Activated CD4-positive, alpha-beta memory T cell treated with anti-CD3 and anti-CD28 coated beads, Interleukin-2, amount 10 ng/mL, durations not matched to agents 7 days and 5 days (primary cell): ENCODE results near the gene CASP7. TPM values are rescaled to one million over a fixed set of nuclear protein-coding genes. Genes with fewer than 3 reads are reported as not detected.

Experiments used
- CTCF ChIA-PET: fragments of 350-600 bp; sonication (Branson Sonifier 250); formaldehyde crosslinking; loops from one replicate; lab custom pipeline; 2021; ENCODE audit warnings: antibody characterized with exemption, inconsistent platforms; lab: Charles Lee
- POLR2A ChIA-PET: fragments of 350-600 bp; sonication (Branson Sonifier 250); formaldehyde crosslinking; loops from one replicate; lab custom pipeline; 2021; ENCODE audit warnings: antibody characterized with exemption; lab: Charles Lee
- DNase-seq: peaks from one replicate; pipeline ENCODE4 v3.0.0-alpha.2; 2020
- H3K27ac Mint-ChIP-seq: one replicate; pipeline ENCODE4 v1.8.0; 2021; ENCODE audit warnings: mild to moderate bottlenecking, mixed read lengths
- H3K27me3 Mint-ChIP-seq: one replicate; pipeline ENCODE4 v1.8.0; 2021; ENCODE audit warnings: mixed read lengths
- H3K36me3 Mint-ChIP-seq: one replicate; pipeline ENCODE4 v1.8.0; 2021; ENCODE audit warnings: low read depth, mixed read lengths
- H3K4me1 Mint-ChIP-seq: one replicate; pipeline ENCODE4 v1.8.0; 2021; ENCODE audit warnings: mixed read lengths
- H3K4me3 Mint-ChIP-seq: one replicate; pipeline ENCODE4 v1.8.0; 2021; ENCODE audit warnings: mild to moderate bottlenecking, mixed read lengths
- H3K9me3 Mint-ChIP-seq: one replicate; pipeline ENCODE4 v1.8.0; 2021; ENCODE audit warnings: mixed read lengths
- total RNA-seq, 2 experiments: library from RNA; stranded (reverse); gene quantifications; one replicate each; pipeline ENCODE4 v1.2.3, GENCODE V29; 2021

Gene CASP7
- total RNA-seq, 2 experiments from 2014 or later = 39.0 to 39.3 TPM

DNA sequence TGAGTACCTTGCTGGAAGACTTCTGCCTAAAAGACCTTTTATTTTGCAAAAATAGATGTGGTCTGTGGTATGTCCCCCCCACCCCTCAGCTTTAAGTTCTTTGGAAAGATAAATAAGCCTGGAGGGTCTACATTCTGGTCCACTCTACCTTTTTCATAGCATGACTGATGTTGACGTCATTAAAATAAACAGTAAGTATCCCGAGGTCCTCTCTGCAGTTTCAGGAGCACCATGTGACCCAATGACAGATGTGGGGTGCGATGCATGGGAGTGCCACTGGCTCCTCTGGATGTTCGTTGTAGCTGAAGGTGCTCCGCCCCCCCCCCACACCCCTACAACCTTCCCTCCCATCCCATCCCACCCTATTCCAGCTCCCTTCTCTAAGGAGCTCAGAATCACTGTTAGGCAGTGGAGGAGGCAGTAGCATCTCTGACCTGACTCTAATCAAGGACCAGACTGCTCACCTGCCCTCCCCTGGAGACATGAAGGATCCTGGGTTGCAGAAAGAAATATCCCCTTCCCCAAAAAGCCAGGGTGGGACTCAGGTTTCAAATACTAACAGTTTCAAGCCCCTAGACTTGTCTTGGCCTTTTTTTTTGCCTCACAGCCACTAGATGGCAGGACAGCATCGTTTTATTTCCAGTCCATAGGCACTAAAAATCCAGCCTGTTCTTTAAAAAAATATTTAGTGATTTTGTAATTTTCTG lies 25.1 kb downstream of the CASP7 start:
- Mint-ChIP-seq H3K36me3 (peaks cover 37% of the 10 kb centered on the region), H3K4me1 (peaks cover 47% of the 10 kb centered on the region), H3K27me3 (no peaks in the 10 kb centered on the region), H3K27ac (no peak overlapping the region), H3K4me3 (no peak overlapping the region), H3K9me3 (no peaks in the 10 kb centered on the region)
- CTCF ChIA-PET = interaction anchor here (0.9 to 1.6 kb wide), 7 partner anchors 12 to 398 kb away, joined by 3 to 4 read pairs (median 3); partner anchors contain the start of gene CASP7
- peak; percentile 26 for DNase-seq
- POLR2A ChIA-PET = no interaction called here

DNA sequence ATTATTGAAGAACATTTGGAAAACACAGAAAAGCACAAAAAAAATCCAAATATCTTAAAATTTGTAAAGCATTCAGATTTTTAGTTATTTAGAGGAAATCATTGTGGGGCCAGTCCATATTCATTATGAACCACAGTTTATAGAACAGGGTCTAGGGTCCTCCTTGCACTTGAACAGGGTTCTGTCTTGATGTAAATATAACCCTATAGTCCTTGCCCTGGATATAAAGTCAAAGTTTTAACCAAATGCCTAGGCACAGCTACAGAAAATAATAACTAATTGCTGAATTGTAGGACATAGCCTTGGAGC lies 25.6 kb downstream of the CASP7 start:
- no peaks in the 10 kb centered on the region for H3K9me3 Mint-ChIP-seq
- CTCF ChIA-PET = interaction anchor here (0.9 to 1.6 kb wide), 8 partner anchors 9 to 398 kb away, joined by 3 to 4 read pairs (median 3); partner anchors contain the start of gene CASP7
- DNase-seq = no peak
- peaks cover 32% of the 10 kb centered on the region for H3K36me3 Mint-ChIP-seq
- no peaks in the 10 kb centered on the region for H3K27me3 Mint-ChIP-seq
- no peak overlapping the region for H3K4me3 Mint-ChIP-seq
- peaks cover 50% of the 10 kb centered on the region for H3K4me1 Mint-ChIP-seq
- POLR2A ChIA-PET = no interaction called here
- H3K27ac Mint-ChIP-seq = no peak overlapping the region

DNA sequence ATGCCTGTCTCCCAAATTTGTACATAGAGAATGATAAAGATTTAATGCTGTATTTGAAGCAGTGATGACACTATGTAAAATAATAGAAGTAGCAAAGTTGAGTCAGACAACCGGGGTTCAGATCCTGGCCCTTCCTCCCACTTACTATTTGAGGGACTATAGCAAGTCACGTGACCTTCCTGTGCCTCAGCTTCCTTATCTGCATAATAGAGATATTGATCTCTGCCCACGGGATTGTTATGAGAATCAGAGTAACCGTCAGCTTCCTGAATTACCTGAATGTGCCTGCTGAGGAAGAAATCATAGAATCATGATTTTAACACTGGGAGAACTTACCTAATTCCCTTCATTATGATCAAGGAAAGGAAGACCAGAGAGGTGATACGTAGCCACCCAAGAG lies 26.9 kb downstream of the CASP7 start:
- peaks cover 50% of the 10 kb centered on the region for H3K4me1 Mint-ChIP-seq
- peak overlapping the region; percentile 53 for H3K27ac Mint-ChIP-seq
- CTCF ChIA-PET = interaction anchor here (1.9 kb wide), 1 partner anchor 26 kb away, joined by 5 read pairs; the partner anchor contains the start of gene CASP7
- H3K9me3 Mint-ChIP-seq = no peaks in the 10 kb centered on the region
- no peaks in the 10 kb centered on the region for H3K27me3 Mint-ChIP-seq
- POLR2A ChIA-PET = no interaction called here
- no peak for DNase-seq
- no peak overlapping the region for H3K4me3 Mint-ChIP-seq
- H3K36me3 Mint-ChIP-seq = peaks cover 31% of the 10 kb centered on the region

DNA sequence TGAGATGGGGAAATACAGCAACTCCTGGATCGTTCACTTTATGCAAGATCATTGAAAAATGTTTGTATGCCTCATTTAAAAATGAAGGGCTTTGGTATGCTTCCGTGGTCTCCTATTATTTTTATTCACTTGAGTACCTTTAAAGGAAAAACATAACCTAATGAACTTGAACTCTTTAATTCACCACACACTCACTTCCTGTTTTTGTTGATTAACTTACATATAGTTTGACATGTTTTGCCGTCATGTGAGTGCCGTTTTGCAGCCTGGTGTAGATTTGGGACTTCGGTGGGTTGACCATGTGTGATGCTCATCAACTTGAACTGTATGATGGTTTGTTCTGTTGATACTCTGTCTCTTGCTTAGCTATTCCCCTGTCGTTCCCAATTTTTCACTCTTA lies 28.9 kb downstream of the CASP7 start:
- H3K4me3 Mint-ChIP-seq = no peak overlapping the region
- H3K4me1 Mint-ChIP-seq = peaks cover 48% of the 10 kb centered on the region
- ChIA-PET CTCF (interaction anchor here (1.0 kb wide), 1 partner anchor 30 kb away, joined by 3 read pairs; no protein-coding TSS in a partner anchor), POLR2A (no interaction called here)
- peaks cover 34% of the 10 kb centered on the region for H3K36me3 Mint-ChIP-seq
- DNase-seq = no peak
- no peaks in the 10 kb centered on the region for H3K27me3 Mint-ChIP-seq
- H3K27ac Mint-ChIP-seq = no peak overlapping the region
- H3K9me3 Mint-ChIP-seq = no peaks in the 10 kb centered on the region

DNA sequence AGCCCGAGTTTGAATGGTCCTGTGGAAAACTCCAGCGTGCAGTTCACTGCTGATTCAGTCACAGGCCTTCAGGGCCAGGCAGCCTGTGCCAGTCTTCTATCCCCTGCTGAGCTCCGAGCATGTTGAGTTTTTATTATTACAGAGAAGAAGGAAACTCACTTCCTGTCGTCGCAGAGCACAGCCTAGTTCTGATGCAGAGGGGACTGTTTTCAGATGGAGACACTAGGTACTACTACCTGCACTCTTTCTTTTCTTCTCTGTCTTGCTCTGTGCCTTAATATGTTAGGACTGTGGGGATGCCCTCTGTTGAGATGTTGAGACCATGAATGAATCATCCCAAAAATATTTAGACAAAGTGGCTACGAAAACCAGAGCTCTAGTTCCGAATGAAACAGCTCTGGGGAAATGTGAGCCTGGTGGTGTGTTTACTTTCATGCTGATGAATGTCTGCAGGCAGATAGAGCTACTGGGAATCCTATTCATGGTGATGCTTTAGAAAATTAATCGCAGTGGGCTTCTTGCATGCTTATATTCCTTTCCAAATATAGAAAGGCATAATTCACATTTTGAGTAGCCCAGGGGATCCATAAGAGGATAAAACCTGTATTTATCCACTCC lies 29.6 kb downstream of the CASP7 start:
- Mint-ChIP-seq H3K9me3 (no peaks in the 10 kb centered on the region), H3K4me3 (no peak overlapping the region), H3K36me3 (peaks cover 39% of the 10 kb centered on the region), H3K4me1 (peaks cover 48% of the 10 kb centered on the region), H3K27me3 (no peaks in the 10 kb centered on the region), H3K27ac (no peak overlapping the region)
- POLR2A ChIA-PET = no interaction called here
- CTCF ChIA-PET = interaction anchor here (1.0 kb wide), 1 partner anchor 30 kb away, joined by 3 read pairs; no protein-coding TSS in a partner anchor
- no peak for DNase-seq

DNA sequence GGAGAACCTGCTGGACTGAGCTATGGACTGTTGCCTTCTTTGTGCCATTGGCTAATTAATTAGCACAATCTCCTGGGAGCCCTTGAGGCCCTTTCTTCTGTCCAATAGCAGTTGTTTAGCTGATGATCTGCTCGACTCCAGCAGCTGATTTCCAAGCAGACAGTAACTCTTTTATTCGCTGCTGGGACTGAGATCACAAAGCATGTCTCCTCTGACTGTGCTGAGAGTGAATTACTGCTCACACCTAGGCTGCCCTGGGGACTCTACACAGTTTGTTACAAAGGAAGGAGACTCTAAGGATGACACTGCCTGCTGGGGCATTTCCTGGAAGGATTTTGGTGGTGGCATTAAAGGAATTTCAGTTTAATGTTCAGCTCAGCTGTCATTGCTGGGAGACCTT lies 31.4 kb downstream of the CASP7 start:
- ChIA-PET POLR2A (no interaction called here), CTCF (no interaction called here)
- H3K4me1 Mint-ChIP-seq = peaks cover 36% of the 10 kb centered on the region

GRCh38 chr10:113712024-113712423 lies 32.3 kb downstream of the CASP7 start:
- H3K4me1 Mint-ChIP-seq = peaks cover 27% of the 10 kb centered on the region
- peaks cover 57% of the 10 kb centered on the region for H3K36me3 Mint-ChIP-seq
- DNase-seq = no peak

More for the DNA sequence above, 31.4 kb downstream of the CASP7 start:
- no peaks in the 10 kb centered on the region for H3K27me3 Mint-ChIP-seq
- no peak for DNase-seq
- H3K36me3 Mint-ChIP-seq = peaks cover 50% of the 10 kb centered on the region
- H3K4me3 Mint-ChIP-seq = no peak overlapping the region
- no peak overlapping the region for H3K27ac Mint-ChIP-seq
- H3K9me3 Mint-ChIP-seq = peaks cover 4% of the 10 kb centered on the region

DNA sequence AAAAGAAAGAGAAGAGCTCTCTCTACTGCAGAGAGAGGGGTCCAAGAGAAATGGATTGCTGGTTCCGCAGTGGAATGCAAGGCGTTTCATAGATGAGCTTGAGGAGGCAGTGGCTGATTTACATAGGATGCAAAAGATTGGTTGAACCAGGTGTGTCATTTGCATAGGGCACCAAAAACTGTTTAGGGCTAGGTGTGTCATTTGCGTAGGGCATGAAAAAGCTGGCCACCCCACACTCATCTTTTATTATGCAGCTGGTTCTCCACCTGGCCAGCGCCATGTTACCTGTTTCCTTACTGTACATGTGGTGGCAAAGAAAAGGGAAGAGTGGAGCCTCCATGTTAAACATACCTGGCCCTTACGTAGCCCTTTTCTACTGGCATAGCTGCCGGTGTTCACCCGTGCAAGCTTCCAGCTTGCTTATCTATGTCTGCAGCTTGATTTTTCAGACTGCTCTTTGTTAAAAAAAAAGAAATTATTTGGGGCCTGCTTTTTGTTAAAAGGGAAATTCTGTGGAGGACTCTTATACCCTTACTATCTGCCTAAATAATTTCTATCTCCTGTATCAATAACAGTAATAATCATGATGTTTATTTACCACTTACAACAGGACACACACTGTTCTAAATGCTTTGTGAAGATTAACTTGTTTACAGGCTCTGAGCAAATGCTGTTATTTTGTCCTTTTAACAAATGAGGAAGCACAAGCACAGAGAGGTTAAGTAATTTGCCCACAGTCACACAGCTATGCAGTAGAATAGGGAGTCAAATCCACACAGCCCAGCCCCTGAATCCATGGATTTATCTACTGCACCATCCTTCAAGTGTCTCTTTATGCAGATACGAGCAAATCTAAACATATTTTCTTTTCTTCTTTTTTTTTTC lies 33.3 kb downstream of the CASP7 start:
- H3K27ac Mint-ChIP-seq = no peak overlapping the region
- no peaks in the 10 kb centered on the region for H3K27me3 Mint-ChIP-seq
- no peak overlapping the region for H3K4me3 Mint-ChIP-seq
- peaks cover 55% of the 10 kb centered on the region for H3K36me3 Mint-ChIP-seq
- peaks cover 19% of the 10 kb centered on the region for H3K4me1 Mint-ChIP-seq
- ChIA-PET CTCF (interaction anchor here (1.8 kb wide), 1 partner anchor 32 kb away, joined by 4 read pairs; no protein-coding TSS in a partner anchor), POLR2A (no interaction called here)
- peaks cover 4% of the 10 kb centered on the region for H3K9me3 Mint-ChIP-seq
- DNase-seq = no peak

More at GRCh38 chr10:113712024-113712423, 32.3 kb downstream of the CASP7 start:
- H3K4me3 Mint-ChIP-seq = no peak overlapping the region
- POLR2A ChIA-PET = no interaction called here
- no peaks in the 10 kb centered on the region for H3K27me3 Mint-ChIP-seq
- CTCF ChIA-PET = no interaction called here
- peaks cover 4% of the 10 kb centered on the region for H3K9me3 Mint-ChIP-seq
- H3K27ac Mint-ChIP-seq = no peak overlapping the region

DNA sequence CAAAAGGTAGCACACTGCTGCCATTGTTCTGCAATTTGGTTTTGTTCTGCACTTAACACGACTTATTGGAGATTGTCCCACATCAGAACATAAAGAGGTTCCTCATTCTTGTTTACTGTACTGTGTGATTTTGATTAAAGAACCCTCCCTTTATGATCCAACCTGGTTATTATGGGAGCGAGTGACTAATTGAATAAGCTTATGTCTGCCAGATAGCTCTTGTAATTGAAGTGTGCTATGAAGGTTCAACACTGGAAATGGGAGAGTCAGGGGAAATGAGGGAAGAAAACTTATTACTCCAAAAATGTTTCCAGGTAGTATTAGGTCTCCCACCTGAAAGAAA lies 33.9 kb downstream of the CASP7 start:
- H3K36me3 Mint-ChIP-seq = peaks cover 56% of the 10 kb centered on the region
- CTCF ChIA-PET = interaction anchor here (1.0 to 1.8 kb wide), 2 partner anchors 8 to 33 kb away, joined by 3 to 4 read pairs; no protein-coding TSS in a partner anchor
- H3K27me3 Mint-ChIP-seq = no peaks in the 10 kb centered on the region
- H3K4me3 Mint-ChIP-seq = no peak overlapping the region
- no peak overlapping the region for H3K27ac Mint-ChIP-seq
- peaks cover 13% of the 10 kb centered on the region for H3K4me1 Mint-ChIP-seq
- DNase-seq = no peak
- POLR2A ChIA-PET = no interaction called here
- peaks cover 4% of the 10 kb centered on the region for H3K9me3 Mint-ChIP-seq

DNA sequence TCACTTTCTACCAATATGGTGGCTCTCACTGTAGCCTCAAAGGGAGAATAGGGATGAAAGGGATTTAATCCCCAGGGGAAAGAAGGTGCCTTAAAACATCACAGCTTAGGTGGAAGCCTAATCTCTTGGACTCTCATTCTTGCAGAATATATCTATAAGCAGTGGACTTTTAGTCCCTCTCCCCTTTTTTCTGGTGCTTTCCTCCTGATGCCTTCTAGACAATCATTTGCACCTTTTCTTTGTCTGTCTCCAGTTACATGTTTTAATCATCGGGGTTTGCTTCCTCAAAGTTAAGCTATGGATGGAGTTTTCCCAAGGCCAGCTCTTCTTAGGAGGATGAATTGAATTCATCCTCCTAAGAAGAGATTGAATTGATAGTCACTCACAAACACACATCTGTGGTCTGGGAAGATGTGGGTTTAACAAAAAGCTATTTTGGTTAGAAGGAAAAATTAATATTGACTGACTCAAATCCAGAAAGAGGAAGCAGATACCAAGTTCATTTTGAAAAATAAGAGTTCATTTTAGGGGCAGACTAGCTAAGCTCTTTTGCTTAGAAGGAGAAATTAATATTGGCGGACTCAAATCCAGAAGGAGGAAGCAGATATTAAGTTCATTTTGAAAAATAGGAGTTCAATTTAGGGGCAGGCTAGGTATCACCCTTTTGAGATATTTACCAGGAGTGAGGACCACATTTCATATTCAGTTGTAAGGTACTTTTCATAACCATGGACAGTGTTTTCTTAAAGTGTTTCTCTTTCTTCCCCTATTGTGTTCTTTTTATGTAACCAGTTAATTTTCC lies 36.6 kb downstream of the CASP7 start:
- Mint-ChIP-seq H3K4me3 (no peak overlapping the region), H3K27me3 (no peaks in the 10 kb centered on the region), H3K9me3 (peaks cover 4% of the 10 kb centered on the region), H3K27ac (no peak overlapping the region), H3K4me1 (no peaks in the 10 kb centered on the region), H3K36me3 (peaks cover 67% of the 10 kb centered on the region)
- DNase-seq = no peak
- POLR2A ChIA-PET = no interaction called here
- CTCF ChIA-PET = interaction anchor here (0.8 to 1.4 kb wide), 2 partner anchors 10 to 11 kb away, joined by 3 read pairs; no protein-coding TSS in a partner anchor

DNA sequence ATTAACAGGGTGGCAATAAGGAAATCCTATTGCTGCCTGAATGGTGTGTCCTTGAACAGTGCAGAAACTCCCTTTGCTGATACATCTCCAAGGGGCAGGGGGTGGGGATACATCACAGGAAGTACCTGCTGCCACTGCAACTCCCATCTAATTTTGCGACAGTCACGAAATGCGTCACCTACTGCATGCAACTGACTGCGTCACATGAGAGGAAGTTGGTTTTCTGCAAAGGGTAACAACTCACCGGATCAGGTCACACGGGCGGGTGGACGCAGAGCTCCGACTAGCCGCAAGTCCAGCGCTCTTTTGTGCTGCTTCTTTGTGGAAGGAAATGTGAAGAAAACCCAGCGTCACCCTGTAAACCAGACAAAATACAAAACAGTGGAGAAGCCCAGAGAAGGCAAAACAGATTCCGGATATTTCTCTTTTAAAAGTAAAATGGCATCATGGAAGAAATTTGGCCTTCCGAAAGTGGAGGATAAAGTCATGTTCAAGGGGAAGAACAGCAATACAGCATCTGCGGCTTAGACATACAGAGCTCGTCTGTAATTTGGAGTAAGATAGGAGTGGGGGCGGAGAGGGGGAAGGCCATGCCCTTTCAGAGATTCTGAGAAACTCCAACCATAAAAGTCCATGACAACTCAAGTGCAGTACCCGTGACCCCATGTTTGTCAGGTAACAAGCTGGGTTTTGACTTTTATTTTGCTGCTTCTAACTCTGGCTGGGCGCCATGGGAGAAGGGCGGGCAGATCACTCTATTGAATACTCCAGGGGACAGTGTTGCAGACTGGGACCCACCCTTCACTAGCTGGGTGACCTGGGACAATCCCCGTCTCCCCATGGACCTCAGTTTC lies 39.5 kb downstream of the CASP7 start:
- CTCF ChIA-PET = no interaction called here
- no peaks in the 10 kb centered on the region for H3K4me1 Mint-ChIP-seq
- peaks cover 4% of the 10 kb centered on the region for H3K9me3 Mint-ChIP-seq
- H3K27ac Mint-ChIP-seq = no peak overlapping the region
- no peaks in the 10 kb centered on the region for H3K27me3 Mint-ChIP-seq
- H3K36me3 Mint-ChIP-seq = peaks cover 72% of the 10 kb centered on the region
- H3K4me3 Mint-ChIP-seq = no peak overlapping the region
- POLR2A ChIA-PET = no interaction called here
- DNase-seq = no peak
